Stomach (tissue), 4 donors: ENCODE data around the gene GATA2.

Source experiments
- POLR2A ChIP-seq, 4 donors: fragments of 450-650 bp; IDR thresholded peaks; one replicate each; pipeline ENCODE4 v1.6.1; 2016; ENCODE audit warnings: antibody characterized with exemption in 4 of 4, control low read depth in 2 of 4, mild to moderate bottlenecking in 1 of 4, moderate library complexity in 1 of 4
- TF ChIP-seq, protein P1 (sequence below), 7 experiments: fragments of 450-650 bp in 4 of 7; fragments of 200-600 bp in 3 of 7; sonication (generic) in 3 of 7; IDR thresholded peaks; one replicate each; pipeline ENCODE4 v1.5.1; 2016 to 2019; ENCODE audit warnings: antibody characterized with exemption in 7 of 7, control low read depth in 2 of 7, mild to moderate bottlenecking in 1 of 7

DNA sequence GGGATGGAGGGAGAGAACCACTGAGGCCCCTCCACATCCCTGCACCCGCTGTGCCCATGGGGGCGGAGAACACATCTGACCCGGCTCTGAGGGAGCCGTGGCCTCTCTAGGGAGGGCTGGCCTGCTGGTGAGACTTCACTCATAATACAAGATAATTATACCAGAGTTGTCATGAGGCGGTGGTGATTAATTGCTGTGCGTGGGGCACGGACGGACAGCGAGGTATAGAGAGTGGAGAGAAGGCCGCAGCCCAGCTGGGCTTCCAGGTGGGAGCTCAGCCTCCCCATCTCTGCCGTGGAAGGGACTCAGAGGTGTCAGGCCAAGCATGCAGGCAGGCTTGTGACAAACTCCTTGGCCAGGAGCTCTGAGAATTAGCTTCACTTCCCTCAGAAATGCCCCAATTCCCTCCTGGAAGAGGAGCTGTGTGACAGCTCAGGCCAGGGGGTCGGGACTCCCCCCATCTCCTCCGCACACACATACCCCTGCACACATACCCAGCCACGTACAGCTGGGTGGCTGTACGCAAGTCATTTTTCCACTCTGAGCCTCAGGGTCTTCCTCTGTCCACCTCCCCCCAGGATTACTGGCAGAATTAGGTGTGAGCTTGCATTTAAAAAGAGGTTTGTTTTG is 6.0 kb upstream of the GATA2 start:
- no peak for TF ChIP-seq POLR2A (IDR thresholded peaks at IDR 0.05)
- TF ChIP-seq, protein P1, sequence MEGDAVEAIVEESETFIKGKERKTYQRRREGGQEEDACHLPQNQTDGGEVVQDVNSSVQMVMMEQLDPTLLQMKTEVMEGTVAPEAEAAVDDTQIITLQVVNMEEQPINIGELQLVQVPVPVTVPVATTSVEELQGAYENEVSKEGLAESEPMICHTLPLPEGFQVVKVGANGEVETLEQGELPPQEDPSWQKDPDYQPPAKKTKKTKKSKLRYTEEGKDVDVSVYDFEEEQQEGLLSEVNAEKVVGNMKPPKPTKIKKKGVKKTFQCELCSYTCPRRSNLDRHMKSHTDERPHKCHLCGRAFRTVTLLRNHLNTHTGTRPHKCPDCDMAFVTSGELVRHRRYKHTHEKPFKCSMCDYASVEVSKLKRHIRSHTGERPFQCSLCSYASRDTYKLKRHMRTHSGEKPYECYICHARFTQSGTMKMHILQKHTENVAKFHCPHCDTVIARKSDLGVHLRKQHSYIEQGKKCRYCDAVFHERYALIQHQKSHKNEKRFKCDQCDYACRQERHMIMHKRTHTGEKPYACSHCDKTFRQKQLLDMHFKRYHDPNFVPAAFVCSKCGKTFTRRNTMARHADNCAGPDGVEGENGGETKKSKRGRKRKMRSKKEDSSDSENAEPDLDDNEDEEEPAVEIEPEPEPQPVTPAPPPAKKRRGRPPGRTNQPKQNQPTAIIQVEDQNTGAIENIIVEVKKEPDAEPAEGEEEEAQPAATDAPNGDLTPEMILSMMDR (IDR thresholded peaks at IDR 0.05), result no peak
